ENCODE results near the gene XAF1.

DNA sequence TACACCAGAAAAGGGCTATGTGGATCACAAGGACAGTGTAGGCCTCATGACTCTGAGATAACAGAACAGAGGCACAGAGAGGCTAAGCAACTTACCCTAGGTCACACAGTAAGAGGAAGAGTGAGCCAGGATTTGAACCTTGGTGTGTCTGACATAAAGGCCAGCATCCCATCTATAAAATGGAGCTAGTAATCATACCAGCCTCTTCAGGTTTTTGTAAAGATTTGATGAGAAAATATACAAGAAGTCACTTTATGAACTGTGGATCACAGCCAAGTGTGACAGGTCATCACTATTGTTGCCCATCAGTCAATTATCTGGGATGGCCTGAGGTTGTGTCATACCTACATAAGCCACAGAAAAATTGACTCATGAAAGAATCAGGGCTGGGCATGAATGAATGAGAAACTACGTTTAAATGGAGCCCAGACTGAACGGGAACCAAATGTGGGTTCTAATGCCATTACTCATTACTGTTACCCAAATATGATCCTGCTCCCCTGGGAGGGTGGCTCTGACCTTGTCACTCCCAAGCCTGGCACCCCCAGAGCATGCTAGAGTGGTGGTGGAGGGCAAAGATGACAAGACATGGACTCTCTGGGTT is 41.1 kb downstream of the XAF1 start:
- no peak for TF ChIP-seq ZNF232 (CRISPR knock-in tag; IDR thresholded peaks at IDR 0.05)
- no peak for TF ChIP-seq CTCF (IDR thresholded peaks at IDR 0.05)
